OCI-LY7 (cell line): ENCODE data around the gene ANTXR1. TPM values are rescaled to one million over a fixed set of nuclear protein-coding genes. Genes with fewer than 3 reads are reported as not detected.

ENCODE experiments used
- BruUV-seq: library from RNA; stranded (reverse); fragments of 400-500 nt; replicated peaks from 2 replicates; lab custom pipeline; 2021; lab: Mats Ljungman, UMichigan
- CTCF ChIA-PET: fragments of 300-600 bp; sonication (Branson Sonifier 250); formaldehyde crosslinking; loops from one replicate; lab custom pipeline; 2022; ENCODE audit warnings: antibody characterized with exemption; ENCODE audit not compliant: unreplicated experiment; lab: Charles Lee
- POLR2A ChIA-PET: fragments of 300-600 bp; sonication (Branson Sonifier 250); formaldehyde crosslinking; loops from one replicate; lab custom pipeline; 2022; ENCODE audit warnings: antibody characterized with exemption; lab: Charles Lee
- DNase-seq: peaks from one replicate; pipeline ENCODE4 v3.0.0-alpha.2; 2015; ENCODE audit warnings: low spot score
- H2AFZ ChIP-seq: fragments of 200-600 bp; sonication (generic), shearing (Covaris generic); 2 replicates; pipeline ENCODE4 v1.6.1; 2014; ENCODE audit warnings: mild to moderate bottlenecking, antibody characterized with exemption, low read length, moderate library complexity
- H3K27ac ChIP-seq: fragments of 200-600 bp; sonication (generic); 2 replicates; pipeline ENCODE4 v1.5.1; 2014; ENCODE audit warnings: mixed run types, low read depth, mild to moderate bottlenecking, moderate library complexity, low read length, inconsistent platforms; ENCODE audit not compliant: poor library complexity, severe bottlenecking
- H3K36me3 ChIP-seq: fragments of 200-600 bp; sonication (generic); 2 replicates; pipeline ENCODE4 v1.6.1; 2014; ENCODE audit warnings: mild to moderate bottlenecking, antibody characterized with exemption, low read length, moderate library complexity, mixed read lengths; ENCODE audit not compliant: insufficient read depth
- H3K4me1 ChIP-seq: fragments of 200-600 bp; sonication (generic); 2 replicates; pipeline ENCODE4 v1.5.1; 2014; ENCODE audit warnings: mild to moderate bottlenecking, low read length; ENCODE audit not compliant: insufficient read depth, poor library complexity, severe bottlenecking
- H3K4me2 ChIP-seq: fragments of 200-600 bp; sonication (generic); 2 replicates; pipeline ENCODE4 v1.6.1; 2014; ENCODE audit warnings: mild to moderate bottlenecking, low read length
- H3K4me3 ChIP-seq: fragments of 200-600 bp; sonication (generic); 2 replicates; pipeline ENCODE4 v1.5.1; 2014; ENCODE audit warnings: mild to moderate bottlenecking, low read depth, low read length; ENCODE audit not compliant: poor library complexity, severe bottlenecking
- H3K79me2 ChIP-seq: fragments of 200-600 bp; sonication (generic); 2 replicates; pipeline ENCODE4 v1.6.1; 2016; ENCODE audit warnings: low read depth, mild to moderate bottlenecking, low read length, moderate library complexity, mixed read lengths; ENCODE audit not compliant: insufficient read depth
- H3K9me2 ChIP-seq: fragments of 200-600 bp; sonication (generic); 2 replicates; pipeline ENCODE4 v1.6.1; 2016; ENCODE audit warnings: mild to moderate bottlenecking, low read length, mixed read lengths; ENCODE audit not compliant: insufficient read depth
- H3K9me3 ChIP-seq: fragments of 200-600 bp; sonication (generic); 2 replicates; pipeline ENCODE4 v1.6.1; 2014; ENCODE audit warnings: mild to moderate bottlenecking, mixed run types, low read length, mixed read lengths
- H4K20me1 ChIP-seq: fragments of 200-600 bp; sonication (generic); 2 replicates; pipeline ENCODE4 v1.6.1; 2014; ENCODE audit warnings: mild to moderate bottlenecking, antibody characterized with exemption, low read length, moderate library complexity, mixed read lengths; ENCODE audit not compliant: insufficient read depth
- CTCF ChIP-seq: fragments of 200-600 bp; sonication (generic); conservative IDR thresholded peaks from 2 replicates; pipeline ENCODE4 v1.5.1; 2014; ENCODE audit warnings: mild to moderate bottlenecking, antibody characterized with exemption, low read length, moderate library complexity, mixed read lengths
- EZH2phosphoT487 ChIP-seq: fragments of 200-600 bp; sonication (generic); IDR thresholded peaks from 2 replicates; pipeline ENCODE4 v1.6.1; 2018; ENCODE audit warnings: low read depth, borderline replicate concordance, mild to moderate bottlenecking, mixed run types, antibody characterized with exemption, low read length, moderate library complexity, mixed read lengths
- intact Hi-C: fragments of 100-400 bp; cut with micrococcal nuclease; formaldehyde crosslinking; loops from one replicate; pipeline ENCODE4 v1.10.0; 2022; ENCODE audit not compliant: unreplicated experiment
- total RNA-seq, 2 experiments: library from RNA; depleted of rRNA in 1 of 2; stranded (reverse); fragments of >200 nt in 1 of 2; shearing (Covaris generic) in 1 of 2; gene quantifications; 2 replicates each; pipeline ENCODE4 v1.2.3, GENCODE V29; 2014 to 2022

ANTXR1 gene
- total RNA-seq, 2 experiments from 2014 or later = not detected

- CTCF ChIA-PET = no interaction called here
- Histone ChIP-seq H4K20me1 (no peaks in the 10 kb centered on the region), H2AFZ (no peak overlapping the region), H3K4me1 (no peaks in the 10 kb centered on the region), H3K27ac (no peak overlapping the region), H3K9me3 (no peaks in the 10 kb centered on the region), H3K9me2 (no peaks in the 10 kb centered on the region), H3K4me2 (no peak overlapping the region), H3K79me2 (no peaks in the 10 kb centered on the region), H3K4me3 (no peak overlapping the region), H3K36me3 (no peaks in the 10 kb centered on the region)
- TF ChIP-seq EZH2phosphoT487 (no peak), CTCF (no peak)
- intact Hi-C loops = no loop called here
- DNase-seq = no peak
- POLR2A ChIA-PET = no interaction called here
- no TSS peak for BruUV-seq
Measured at GRCh38 chr2:69034845-69035244, 21.9 kb downstream of the ANTXR1 start.

GRCh38 chr2:69036926-69037325 is 23.9 kb downstream of the ANTXR1 start:
- no peaks in the 10 kb centered on the region for H3K36me3 ChIP-seq
- no peak overlapping the region for H3K4me3 ChIP-seq
- H3K9me3 ChIP-seq = no peaks in the 10 kb centered on the region
- intact Hi-C loops = no loop called here
- ChIA-PET POLR2A (no interaction called here), CTCF (no interaction called here)
- H3K9me2 ChIP-seq = no peaks in the 10 kb centered on the region
- H2AFZ ChIP-seq = no peak overlapping the region
- no peaks in the 10 kb centered on the region for H3K79me2 ChIP-seq
- no peak for TF ChIP-seq CTCF
- TF ChIP-seq EZH2phosphoT487 = no peak
- no peaks in the 10 kb centered on the region for H3K4me1 ChIP-seq
- no TSS peak for BruUV-seq
- H3K4me2 ChIP-seq = no peak overlapping the region
- no peaks in the 10 kb centered on the region for H4K20me1 ChIP-seq
- DNase-seq = no peak
- no peak overlapping the region for H3K27ac ChIP-seq

- H3K9me3 ChIP-seq = no peaks in the 10 kb centered on the region
- CTCF ChIA-PET = no interaction called here
- no peak overlapping the region for H3K27ac ChIP-seq
- no peaks in the 10 kb centered on the region for H3K4me1 ChIP-seq
- intact Hi-C loops = no loop called here
- H4K20me1 ChIP-seq = no peaks in the 10 kb centered on the region
- BruUV-seq = no TSS peak
- no peak overlapping the region for H2AFZ ChIP-seq
- H3K79me2 ChIP-seq = no peaks in the 10 kb centered on the region
- no peaks in the 10 kb centered on the region for H3K36me3 ChIP-seq
- H3K9me2 ChIP-seq = no peaks in the 10 kb centered on the region
- TF ChIP-seq EZH2phosphoT487 = no peak
- TF ChIP-seq CTCF = no peak
- H3K4me2 ChIP-seq = no peak overlapping the region
- no peak overlapping the region for H3K4me3 ChIP-seq
- DNase-seq = no peak
- POLR2A ChIA-PET = no interaction called here
Measured at GRCh38 chr2:69041214-69041613, 28.2 kb downstream of the ANTXR1 start.
